Hepatocyte (in vitro differentiated cells): ENCODE data around the gene CLEC16A.

Source experiments
- CTCF ChIP-seq: fragments of 200-600 bp; sonication (generic); IDR thresholded peaks from 2 replicates; pipeline ENCODE4 v1.5.1; 2016; ENCODE audit warnings: antibody characterized with exemption, mild to moderate bottlenecking; ENCODE audit not compliant: poor library complexity
- EZH2 ChIP-seq: fragments of 200-600 bp; sonication (generic); IDR thresholded peaks from 2 replicates; pipeline ENCODE4 v1.6.1; 2016; ENCODE audit warnings: antibody characterized with exemption, mild to moderate bottlenecking, borderline replicate concordance
- EZH2phosphoT487 ChIP-seq: fragments of 200-600 bp; sonication (generic); IDR thresholded peaks from one replicate; pipeline ENCODE4 v1.6.1; 2018; ENCODE audit warnings: antibody characterized with exemption, mild to moderate bottlenecking, low read depth, moderate library complexity; ENCODE audit not compliant: unreplicated experiment, severe bottlenecking

- TF ChIP-seq EZH2 (no peak), EZH2phosphoT487 (no peak), CTCF (no peak)
Observed at GRCh38 chr16:10907757-10908045, 36.7 kb upstream of the CLEC16A start.
